H1 (cell line): ENCODE measurements around the gene KCNMA1.
A peak's percentile ranks its signal among the peaks of the same experiment; 100 is the strongest.

ENCODE experiments used
- ASH2L ChIP-seq: fragments of 200-600, 300-600 bp; sonication (generic); IDR thresholded peaks from one replicate; pipeline ENCODE4 v1.7.1; 2017; ENCODE audit warnings: low read length
- CTCF ChIP-seq, 3 experiments: IDR thresholded peaks; 1 replicate in 2 of 3; 2 replicates in 1 of 3; pipeline versions ENCODE4 v1.5.1 to v1.6.1; 2011; ENCODE audit warnings: low read length in 3 of 3, mild to moderate bottlenecking in 3 of 3, inconsistent platforms in 2 of 3, low read depth in 1 of 3, moderate library complexity in 1 of 3; ENCODE audit not compliant: insufficient read depth in 1 of 3; ENCODE audit errors: control extremely low read depth in 1 of 3
- EZH2 ChIP-seq: fragments of 200-600 bp; sonication (generic); IDR thresholded peaks from 2 replicates; pipeline ENCODE4 v1.7.1; 2012; ENCODE audit warnings: low read depth, mild to moderate bottlenecking, moderate library complexity, low read length, inconsistent platforms; ENCODE audit not compliant: severe bottlenecking
- HDAC2 ChIP-seq, 2 experiments: fragments of 300-600 bp in 1 of 2; sonication (generic) in 1 of 2; IDR thresholded peaks; 2 replicates each; pipeline ENCODE4 v1.6.1; 2011 to 2012; ENCODE audit warnings: low read depth in 2 of 2, low read length in 2 of 2, mild to moderate bottlenecking in 2 of 2, moderate library complexity in 2 of 2, borderline replicate concordance in 1 of 2, inconsistent platforms in 1 of 2
- PHF8 ChIP-seq: fragments of 200-600 bp; sonication (generic); conservative IDR thresholded peaks from 2 replicates; pipeline ENCODE4 v1.7.1; 2012; ENCODE audit warnings: low read depth, mild to moderate bottlenecking, inconsistent platforms, low read length, moderate library complexity
- POLR2A ChIP-seq, 2 experiments: IDR thresholded peaks; 1 replicate in 1 of 2; 2 replicates in 1 of 2; pipeline ENCODE4 v1.6.1; 2011; ENCODE audit warnings: low read depth in 2 of 2, low read length in 2 of 2, mild to moderate bottlenecking in 2 of 2; ENCODE audit errors: control extremely low read depth in 1 of 2
- POLR2AphosphoS5 ChIP-seq: IDR thresholded peaks from 2 replicates; pipeline ENCODE4 v1.6.1; 2011; ENCODE audit warnings: low read depth, low read length
- SIN3A ChIP-seq, 2 experiments: IDR thresholded peaks in 1 of 2; conservative IDR thresholded peaks in 1 of 2; 2 replicates each; pipeline ENCODE4 v1.6.1; 2011 to 2012; ENCODE audit warnings: low read length in 2 of 2, improper control_type of control experiment in 1 of 2, low read depth in 1 of 2, mild to moderate bottlenecking in 1 of 2
- SUZ12 ChIP-seq: fragments of 200-600 bp; sonication (generic); IDR thresholded peaks from 2 replicates; pipeline ENCODE4 v1.6.1; 2012; ENCODE audit warnings: mild to moderate bottlenecking, inconsistent platforms, low read length, moderate library complexity, mixed read lengths
- TAF1 ChIP-seq: IDR thresholded peaks from 2 replicates; pipeline ENCODE4 v1.6.1; 2011; ENCODE audit warnings: mild to moderate bottlenecking, low read depth, low read length
- YY1 ChIP-seq: IDR thresholded peaks from 2 replicates; pipeline ENCODE4 v1.6.1; 2011; ENCODE audit warnings: low read depth, mild to moderate bottlenecking, low read length
- ZNF274 ChIP-seq: IDR thresholded peaks from 2 replicates; pipeline ENCODE4 v1.7.0; 2012; ENCODE audit warnings: low read length, borderline replicate concordance; ENCODE audit errors: extremely low read depth

DNA sequence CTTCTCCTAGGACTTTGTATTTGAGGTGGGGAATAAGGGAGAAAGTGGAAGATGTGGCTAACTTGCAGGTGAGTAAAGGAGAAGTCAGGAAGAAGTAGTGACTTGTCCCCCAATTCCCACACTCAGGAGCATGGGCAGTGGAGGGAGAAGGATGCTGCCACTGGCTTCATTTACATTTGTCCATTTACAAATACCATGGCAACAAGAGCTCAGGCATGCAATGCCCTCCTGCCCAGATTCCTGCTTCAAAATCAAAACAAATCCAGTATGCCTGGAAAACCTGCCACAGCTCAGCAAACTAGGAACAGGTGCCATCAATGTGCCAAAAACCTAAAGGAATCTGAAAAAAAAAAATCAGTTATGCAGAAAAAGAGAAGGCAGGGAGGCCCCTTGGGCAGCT lies 139.9 kb downstream of the KCNMA1 start:
- TF ChIP-seq ASH2L (no peak), CTCF (IDR thresholded peaks at IDR 0.05; ENCODE audit: control extremely low read depth in 1 of 3, insufficient read depth in 1 of 3, low read depth in 1 of 3, low read length in 3 of 3) (no peak), POLR2A (IDR thresholded peaks at IDR 0.05; ENCODE audit: control extremely low read depth in 1 of 2, low read depth in 2 of 2, low read length in 2 of 2) (no peak), EZH2 (no peak), POLR2AphosphoS5 (no peak), SUZ12 (no peak), HDAC2 (IDR thresholded peaks at IDR 0.05; ENCODE audit: borderline replicate concordance in 1 of 2, low read depth in 2 of 2, low read length in 2 of 2) (no peak), YY1 (no peak), TAF1 (no peak), ZNF274 (no peak), PHF8 (no peak), SIN3A (conservative IDR thresholded peaks at IDR 0.05 in 1 of 2, IDR thresholded peaks at IDR 0.05 in 1 of 2; ENCODE audit: low read depth in 1 of 2, low read length in 2 of 2) (0 out of 4 replicates have a peak, but pooled peaks of 1 of the 2 experiments have one; percentile 27)
